Measurements from ENCODE around the gene RPL27A. TPM values are rescaled to one million over a fixed set of nuclear protein-coding genes. Genes with fewer than 3 reads are reported as not detected.

The RPL27A gene
- total RNA-seq, 2 donors from 2014 or later, result 1,114 to 1,791 TPM

- Mint-ChIP-seq H3K27ac (peak overlapping the region; percentile 26), H3K9me3 (no peaks in the 10 kb centered on the region), H3K4me3 (no peak overlapping the region), H3K4me1 (peaks cover 60% of the 10 kb centered on the region), H3K36me3 (ENCODE audit: low read depth) (peaks cover 34% of the 10 kb centered on the region), H3K27me3 (ENCODE audit: insufficient read depth) (no peaks in the 10 kb centered on the region)
- no peak for DNase-seq
- Histone ChIP-seq H3K27me3 (ENCODE audit: control insufficient read depth, insufficient read depth, low read length, poor library complexity, severe bottlenecking) (no peaks in the 10 kb centered on the region), H3K9ac (ENCODE audit: extremely low read depth, low read length, poor library complexity, severe bottlenecking) (no peak overlapping the region), H3K27ac (ENCODE audit: low read depth, low read length) (no peak overlapping the region), H3K4me3 (ENCODE audit: low read length) (no peak overlapping the region), H3K9me3 (ENCODE audit: control insufficient read depth, low read length) (no peaks in the 10 kb centered on the region), H3K36me3 (ENCODE audit: control insufficient read depth, insufficient read depth, low read length) (peaks cover 93% of the 10 kb centered on the region), H3K4me1 (ENCODE audit: control insufficient read depth, insufficient read depth, low read length) (peaks cover 26% of the 10 kb centered on the region)
- no peak for TF ChIP-seq CTCF (conservative IDR thresholded peaks at IDR 0.05)
- WGBS, 2 experiments (ENCODE audit: insufficient coverage in 1 of 2, insufficient read length in 1 of 2), result 90 to 95% methylated on average over 5 to 15 of the region's 15 CpGs
These were observed 32.9 kb downstream of the RPL27A start for GRCh38 chr11:8715501-8715900.

DNA sequence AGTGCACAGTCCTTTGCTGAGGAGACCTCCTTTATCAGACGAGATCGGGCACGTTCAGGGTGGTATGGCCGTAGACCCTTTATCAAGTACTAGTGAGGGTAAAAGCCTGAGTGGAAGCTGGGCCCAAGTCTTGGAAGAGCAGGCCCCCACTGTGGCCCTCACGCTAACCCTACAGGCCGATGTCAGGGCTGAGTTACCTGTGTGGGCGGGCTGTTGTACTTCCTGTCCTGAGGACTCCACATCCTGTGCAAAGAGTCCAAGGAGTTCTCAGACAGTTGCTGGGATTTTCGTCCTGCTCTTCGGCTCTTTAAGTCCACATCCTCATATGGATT, 34.9 kb downstream of the RPL27A start:
- peak overlapping the region; percentile 84 for H3K27ac Mint-ChIP-seq
- no peak overlapping the region for H3K4me3 Mint-ChIP-seq
- TF ChIP-seq CTCF (conservative IDR thresholded peaks at IDR 0.05), result no peak
- H3K9me3 ChIP-seq (ENCODE audit: control insufficient read depth, low read length), result no peaks in the 10 kb centered on the region
- no peak overlapping the region for H3K27ac ChIP-seq (ENCODE audit: low read depth, low read length)
- H3K4me1 ChIP-seq (ENCODE audit: control insufficient read depth, insufficient read depth, low read length), result peaks cover 33% of the 10 kb centered on the region
- no peaks in the 10 kb centered on the region for H3K9me3 Mint-ChIP-seq
- H3K9ac ChIP-seq (ENCODE audit: extremely low read depth, low read length, poor library complexity, severe bottlenecking), result no peak overlapping the region
- peaks cover 21% of the 10 kb centered on the region for H3K36me3 Mint-ChIP-seq (ENCODE audit: low read depth)
- H3K4me3 ChIP-seq (ENCODE audit: low read length), result no peak overlapping the region
- H3K4me1 Mint-ChIP-seq, result peaks cover 79% of the 10 kb centered on the region
- H3K36me3 ChIP-seq (ENCODE audit: control insufficient read depth, insufficient read depth, low read length), result peaks cover 93% of the 10 kb centered on the region
- WGBS, 2 experiments (ENCODE audit: insufficient coverage in 1 of 2, insufficient read length in 1 of 2), result 86 to 90% methylated on average over 9 of the region's 9 CpGs
- no peaks in the 10 kb centered on the region for H3K27me3 Mint-ChIP-seq (ENCODE audit: insufficient read depth)
- DNase-seq, result no peak
- no peaks in the 10 kb centered on the region for H3K27me3 ChIP-seq (ENCODE audit: control insufficient read depth, insufficient read depth, low read length, poor library complexity, severe bottlenecking)

DNA sequence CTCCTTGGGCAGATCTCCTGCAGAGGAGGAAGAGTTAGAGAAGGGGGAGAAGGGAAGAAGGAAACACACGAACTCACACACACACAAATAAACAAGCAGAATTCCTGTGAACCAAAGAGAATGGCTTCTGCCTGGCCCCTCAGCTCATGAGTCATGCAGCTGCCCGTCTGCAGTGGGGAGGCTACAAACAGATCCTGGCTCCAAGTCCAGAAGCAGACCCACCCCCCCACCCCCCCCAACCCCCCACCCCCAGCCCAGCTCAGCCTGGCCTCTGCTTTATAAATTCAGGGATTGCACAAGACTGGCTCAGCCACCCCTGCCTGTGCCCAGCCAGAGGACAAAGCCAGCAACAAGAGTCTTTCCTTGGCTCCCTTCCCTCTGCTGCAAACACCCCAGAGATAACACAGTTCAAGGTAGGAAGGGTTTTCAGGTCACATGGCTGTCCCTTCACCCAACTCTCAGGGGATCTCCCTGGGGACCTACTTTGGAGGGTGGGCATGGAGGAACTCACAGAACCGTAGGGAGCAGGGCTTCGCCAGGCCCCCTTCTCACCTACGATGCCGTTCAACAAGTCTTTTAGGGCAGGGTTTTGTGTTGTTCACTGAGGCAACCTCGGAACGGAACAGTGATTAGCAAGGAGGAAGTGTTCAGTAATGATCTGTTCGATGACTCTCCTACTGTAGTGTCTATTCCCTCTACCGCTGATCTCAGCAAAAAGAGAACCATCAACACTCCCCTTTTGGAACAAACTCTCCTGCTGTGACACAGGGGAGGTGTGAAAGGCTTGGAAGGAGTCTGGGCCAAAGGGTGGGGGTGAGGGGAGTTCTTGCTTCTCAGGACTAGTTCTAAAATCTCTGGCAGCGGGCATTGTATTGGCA, 35.5 kb downstream of the RPL27A start:
- 73 to 80% methylated on average over 4 to 9 of the region's 11 CpGs for WGBS, 2 experiments (ENCODE audit: insufficient coverage in 1 of 2, insufficient read length in 1 of 2)
- Histone ChIP-seq H3K4me3 (ENCODE audit: low read length) (no peak overlapping the region), H3K27ac (ENCODE audit: low read depth, low read length) (peak overlapping the region; percentile 50), H3K9me3 (ENCODE audit: control insufficient read depth, low read length) (no peaks in the 10 kb centered on the region), H3K36me3 (ENCODE audit: control insufficient read depth, insufficient read depth, low read length) (peaks cover 93% of the 10 kb centered on the region), H3K4me1 (ENCODE audit: control insufficient read depth, insufficient read depth, low read length) (peaks cover 33% of the 10 kb centered on the region), H3K9ac (ENCODE audit: extremely low read depth, low read length, poor library complexity, severe bottlenecking) (no peak overlapping the region), H3K27me3 (ENCODE audit: control insufficient read depth, insufficient read depth, low read length, poor library complexity, severe bottlenecking) (no peaks in the 10 kb centered on the region)
- Mint-ChIP-seq H3K4me3 (peak overlapping the region; percentile 33), H3K9me3 (no peaks in the 10 kb centered on the region), H3K27ac (peak overlapping the region; percentile 91), H3K36me3 (ENCODE audit: low read depth) (peaks cover 22% of the 10 kb centered on the region), H3K27me3 (ENCODE audit: insufficient read depth) (no peaks in the 10 kb centered on the region), H3K4me1 (peaks cover 82% of the 10 kb centered on the region)
- DNase-seq, result peak; percentile 78
- no peak for TF ChIP-seq CTCF (conservative IDR thresholded peaks at IDR 0.05)

Measured in endodermal cell (in vitro differentiated cells).